Central memory CD8-positive, alpha-beta T cell (primary cell): ENCODE data around the gene CTNNAL1.

Experiments used
- ATAC-seq: fragments of 150-1000 bp; cut with Tn5 transposase; replicated peaks from 2 replicates; pipeline ENCODE4 v1.10.0; 2022; ENCODE audit warnings: mild to moderate bottlenecking, moderate FRiP score, moderate number of reproducible peaks; ENCODE audit not compliant: poor library complexity, severe bottlenecking; ENCODE audit errors: extremely low read depth
- DNase-seq, 2 donors: peaks; one replicate each; pipeline ENCODE4 v3.0.0; 2021; ENCODE audit warnings: low spot score in 2 of 2
- H3K27ac Mint-ChIP-seq: one replicate; pipeline ENCODE4 v1.8.0; 2022; ENCODE audit warnings: low read depth, mild to moderate bottlenecking, moderate library complexity, mixed read lengths
- H3K27me3 Mint-ChIP-seq: one replicate; pipeline ENCODE4 v1.8.0; 2022; ENCODE audit warnings: mixed read lengths
- H3K36me3 Mint-ChIP-seq: one replicate; pipeline ENCODE4 v1.8.0; 2022; ENCODE audit warnings: mild to moderate bottlenecking, moderate library complexity, mixed read lengths; ENCODE audit not compliant: insufficient read depth
- H3K4me1 Mint-ChIP-seq: one replicate; pipeline ENCODE4 v1.8.0; 2022; ENCODE audit warnings: mixed read lengths
- H3K4me3 Mint-ChIP-seq: one replicate; pipeline ENCODE4 v1.8.0; 2022; ENCODE audit warnings: mild to moderate bottlenecking, moderate library complexity, mixed read lengths
- H3K9me3 Mint-ChIP-seq: one replicate; pipeline ENCODE4 v1.8.0; 2022; ENCODE audit warnings: mixed read lengths

Gene CTNNAL1

GRCh38 chr9:109005678-109006077 lies 7.6 kb downstream of the CTNNAL1 start:
- Mint-ChIP-seq H3K4me1 (no peaks in the 10 kb centered on the region), H3K36me3 (no peaks in the 10 kb centered on the region), H3K4me3 (no peak overlapping the region), H3K9me3 (no peaks in the 10 kb centered on the region), H3K27ac (no peak overlapping the region), H3K27me3 (no peaks in the 10 kb centered on the region)
- ATAC-seq (no peak), DNase-seq (no peak)

- no peaks in the 10 kb centered on the region for H3K27me3 Mint-ChIP-seq
- H3K4me1 Mint-ChIP-seq = no peaks in the 10 kb centered on the region
- no peak for DNase-seq
- H3K36me3 Mint-ChIP-seq = no peaks in the 10 kb centered on the region
- no peak overlapping the region for H3K4me3 Mint-ChIP-seq
- no peak overlapping the region for H3K27ac Mint-ChIP-seq
- H3K9me3 Mint-ChIP-seq = no peaks in the 10 kb centered on the region
- no peak for ATAC-seq
These were observed 10.2 kb downstream of the CTNNAL1 start for GRCh38 chr9:109003116-109003515.

GRCh38 chr9:109002141-109002540 lies 11.2 kb downstream of the CTNNAL1 start:
- Mint-ChIP-seq H3K9me3 (no peaks in the 10 kb centered on the region), H3K36me3 (no peaks in the 10 kb centered on the region), H3K27ac (no peak overlapping the region)

GRCh38 chr9:109001275-109001676 lies 12.0 kb downstream of the CTNNAL1 start:
- Mint-ChIP-seq H3K27me3 (no peaks in the 10 kb centered on the region), H3K9me3 (no peaks in the 10 kb centered on the region)
- no peak for ATAC-seq

More at GRCh38 chr9:109002141-109002540, 11.2 kb downstream of the CTNNAL1 start:
- Mint-ChIP-seq H3K27me3 (no peaks in the 10 kb centered on the region), H3K4me3 (no peak overlapping the region), H3K4me1 (no peaks in the 10 kb centered on the region)
- no peak for ATAC-seq
- DNase-seq = no peak

GRCh38 chr9:108997112-108997511 lies 16.2 kb downstream of the CTNNAL1 start:
- Mint-ChIP-seq H3K36me3 (no peaks in the 10 kb centered on the region), H3K27ac (no peak overlapping the region)
- ATAC-seq = no peak

More at GRCh38 chr9:109001275-109001676, 12.0 kb downstream of the CTNNAL1 start:
- Mint-ChIP-seq H3K4me1 (no peaks in the 10 kb centered on the region), H3K27ac (no peak overlapping the region), H3K36me3 (no peaks in the 10 kb centered on the region), H3K4me3 (no peak overlapping the region)
- DNase-seq = no peak

GRCh38 chr9:108996643-108997042 lies 16.7 kb downstream of the CTNNAL1 start:
- ATAC-seq = no peak
- no peak for DNase-seq
- no peak overlapping the region for H3K27ac Mint-ChIP-seq
- H3K4me1 Mint-ChIP-seq = no peaks in the 10 kb centered on the region
- no peak overlapping the region for H3K4me3 Mint-ChIP-seq
- H3K9me3 Mint-ChIP-seq = no peaks in the 10 kb centered on the region
- H3K27me3 Mint-ChIP-seq = no peaks in the 10 kb centered on the region
- H3K36me3 Mint-ChIP-seq = no peaks in the 10 kb centered on the region

More at GRCh38 chr9:108997112-108997511, 16.2 kb downstream of the CTNNAL1 start:
- Mint-ChIP-seq H3K27me3 (no peaks in the 10 kb centered on the region), H3K9me3 (no peaks in the 10 kb centered on the region), H3K4me1 (no peaks in the 10 kb centered on the region), H3K4me3 (no peak overlapping the region)
- DNase-seq = no peak

- Mint-ChIP-seq H3K27ac (no peak overlapping the region), H3K9me3 (no peaks in the 10 kb centered on the region), H3K27me3 (no peaks in the 10 kb centered on the region), H3K4me1 (no peaks in the 10 kb centered on the region), H3K4me3 (no peak overlapping the region), H3K36me3 (no peaks in the 10 kb centered on the region)
- DNase-seq (no peak), ATAC-seq (peak; percentile 40)
These were observed 18.6 kb downstream of the CTNNAL1 start for GRCh38 chr9:108994695-108995094.

GRCh38 chr9:108991479-108991878 lies 21.8 kb downstream of the CTNNAL1 start:
- H3K4me1 Mint-ChIP-seq = no peaks in the 10 kb centered on the region
- H3K9me3 Mint-ChIP-seq = peaks cover 6% of the 10 kb centered on the region
- ATAC-seq = no peak

GRCh38 chr9:108983885-108984284 lies 29.4 kb downstream of the CTNNAL1 start:
- Mint-ChIP-seq H3K27me3 (no peaks in the 10 kb centered on the region), H3K36me3 (peaks cover 1% of the 10 kb centered on the region), H3K27ac (no peak overlapping the region), H3K4me1 (no peaks in the 10 kb centered on the region), H3K9me3 (peaks cover 6% of the 10 kb centered on the region), H3K4me3 (no peak overlapping the region)
- ATAC-seq = no peak
- no peak for DNase-seq

More at GRCh38 chr9:108991479-108991878, 21.8 kb downstream of the CTNNAL1 start:
- Mint-ChIP-seq H3K27ac (no peak overlapping the region), H3K36me3 (no peaks in the 10 kb centered on the region), H3K4me3 (no peak overlapping the region), H3K27me3 (no peaks in the 10 kb centered on the region)
- no peak for DNase-seq

- no peak overlapping the region for H3K27ac Mint-ChIP-seq
- no peaks in the 10 kb centered on the region for H3K9me3 Mint-ChIP-seq
- H3K36me3 Mint-ChIP-seq = peaks cover 1% of the 10 kb centered on the region
- ATAC-seq (no peak), DNase-seq (no peak)
- H3K4me3 Mint-ChIP-seq = no peak overlapping the region
- H3K4me1 Mint-ChIP-seq = no peaks in the 10 kb centered on the region
- no peaks in the 10 kb centered on the region for H3K27me3 Mint-ChIP-seq
These were observed 32.4 kb downstream of the CTNNAL1 start for GRCh38 chr9:108980893-108981292.

GRCh38 chr9:108978205-108978604 lies 35.1 kb downstream of the CTNNAL1 start:
- H3K27ac Mint-ChIP-seq = no peak overlapping the region
- no peaks in the 10 kb centered on the region for H3K4me1 Mint-ChIP-seq
- H3K36me3 Mint-ChIP-seq = peaks cover 1% of the 10 kb centered on the region
- H3K4me3 Mint-ChIP-seq = no peak overlapping the region
- no peaks in the 10 kb centered on the region for H3K27me3 Mint-ChIP-seq
- H3K9me3 Mint-ChIP-seq = no peaks in the 10 kb centered on the region
- DNase-seq (no peak), ATAC-seq (no peak)

- no peaks in the 10 kb centered on the region for H3K27me3 Mint-ChIP-seq
- no peak overlapping the region for H3K4me3 Mint-ChIP-seq
- no peak for ATAC-seq
- H3K9me3 Mint-ChIP-seq = no peaks in the 10 kb centered on the region
- H3K36me3 Mint-ChIP-seq = no peaks in the 10 kb centered on the region
- no peak for DNase-seq
- no peaks in the 10 kb centered on the region for H3K4me1 Mint-ChIP-seq
- H3K27ac Mint-ChIP-seq = no peak overlapping the region
These were observed 39.4 kb downstream of the CTNNAL1 start for GRCh38 chr9:108973895-108974294.

- DNase-seq = no peak
- Mint-ChIP-seq H3K27me3 (no peaks in the 10 kb centered on the region), H3K4me1 (no peaks in the 10 kb centered on the region), H3K9me3 (no peaks in the 10 kb centered on the region), H3K27ac (no peak overlapping the region), H3K4me3 (no peak overlapping the region), H3K36me3 (no peaks in the 10 kb centered on the region)
- ATAC-seq = no peak
These were observed 40.6 kb downstream of the CTNNAL1 start for GRCh38 chr9:108972626-108973209.
